ENCODE data around the gene PTGDR2.

Gene PTGDR2

DNA sequence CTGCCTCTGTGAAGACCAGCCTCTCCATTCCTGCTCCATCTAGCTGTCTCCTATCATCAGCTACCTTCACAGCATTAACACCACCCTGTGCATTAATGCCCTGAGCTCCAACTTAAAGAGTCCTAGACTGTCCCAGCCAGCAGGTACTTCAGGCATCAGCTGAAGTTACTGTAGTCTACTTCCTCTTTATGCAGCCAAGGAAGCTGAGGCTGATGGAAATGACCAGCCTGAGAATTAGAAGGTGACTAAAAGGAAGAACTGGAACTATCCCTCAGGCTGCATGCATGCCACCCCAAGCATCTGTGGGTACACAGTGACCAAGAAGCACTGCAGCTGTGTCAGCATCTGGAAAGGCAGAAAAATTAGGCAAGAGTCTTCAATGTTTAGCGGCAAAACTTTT lies 42.4 kb downstream of the PTGDR2 start:
- TF ChIP-seq CTCF (IDR thresholded peaks at IDR 0.05; ENCODE audit: low read depth, low read length), result no peak
- no peak for TF ChIP-seq EZH2phosphoT487 (IDR thresholded peaks at IDR 0.05; ENCODE audit: low read depth)
- Histone ChIP-seq H3K79me2 (ENCODE audit: low read length) (no peaks in the 10 kb centered on the region), H4K20me1 (ENCODE audit: insufficient read depth, low read length) (no peaks in the 10 kb centered on the region), H3K4me1 (ENCODE audit: low read length) (no peaks in the 10 kb centered on the region; the same call in 1 of the 2 replicates), H3K27me3 (ENCODE audit: low read depth, low read length) (peaks cover 3% of the 10 kb centered on the region; the same call in 1 of the 2 replicates), H3K9me3 (ENCODE audit: insufficient read depth, low read length) (peaks cover 12% of the 10 kb centered on the region; the same call in 1 of the 2 replicates), H3K36me3 (replicated peaks; ENCODE audit: low read depth, low read length) (no peaks in the 10 kb centered on the region), H3K9ac (ENCODE audit: low read length) (no peak overlapping the region), H3K27ac (ENCODE audit: low read length) (no peak overlapping the region), H3K4me3 (ENCODE audit: low read length) (no peak overlapping the region), H2AFZ (ENCODE audit: low read depth, low read length) (no peak overlapping the region), H3K4me2 (ENCODE audit: low read length) (no peak overlapping the region)

DNA sequence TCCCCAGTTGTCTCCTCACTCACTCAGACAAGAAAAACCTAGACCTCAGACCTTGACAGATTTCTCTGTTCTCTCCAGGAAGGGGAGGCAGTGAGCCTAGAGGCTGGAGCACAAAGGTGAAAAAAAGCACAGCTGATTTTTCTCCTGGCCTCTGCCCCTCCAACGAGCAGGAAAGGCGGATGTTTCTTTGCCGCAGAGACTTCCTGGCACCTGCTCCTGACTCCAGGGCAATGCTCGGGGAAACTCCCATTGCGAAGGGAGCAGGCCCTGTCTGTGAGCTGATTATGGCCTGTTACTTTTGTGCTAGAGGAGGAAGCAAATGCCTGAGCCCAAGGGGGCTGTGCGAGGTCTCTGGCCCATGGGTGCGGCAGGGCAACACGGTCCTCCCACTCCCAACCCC lies 45.2 kb downstream of the PTGDR2 start:
- Histone ChIP-seq H3K9ac (ENCODE audit: low read length) (no peak overlapping the region), H3K79me2 (ENCODE audit: low read length) (no peaks in the 10 kb centered on the region), H4K20me1 (ENCODE audit: insufficient read depth, low read length) (no peaks in the 10 kb centered on the region), H3K36me3 (replicated peaks; ENCODE audit: low read depth, low read length) (no peaks in the 10 kb centered on the region), H3K4me3 (ENCODE audit: low read length) (no peak overlapping the region), H3K4me2 (ENCODE audit: low read length) (no peak overlapping the region), H3K4me1 (ENCODE audit: low read length) (no peaks in the 10 kb centered on the region; the same call in 1 of the 2 replicates), H3K27ac (ENCODE audit: low read length) (no peak overlapping the region), H2AFZ (ENCODE audit: low read depth, low read length) (no peak overlapping the region), H3K27me3 (ENCODE audit: low read depth, low read length) (no peaks in the 10 kb centered on the region), H3K9me3 (ENCODE audit: insufficient read depth, low read length) (peaks cover 5% of the 10 kb centered on the region; the same call in 1 of the 2 replicates)
- TF ChIP-seq EZH2phosphoT487 (IDR thresholded peaks at IDR 0.05; ENCODE audit: low read depth), result no peak
- no peak for TF ChIP-seq CTCF (IDR thresholded peaks at IDR 0.05; ENCODE audit: low read depth, low read length)

DNA sequence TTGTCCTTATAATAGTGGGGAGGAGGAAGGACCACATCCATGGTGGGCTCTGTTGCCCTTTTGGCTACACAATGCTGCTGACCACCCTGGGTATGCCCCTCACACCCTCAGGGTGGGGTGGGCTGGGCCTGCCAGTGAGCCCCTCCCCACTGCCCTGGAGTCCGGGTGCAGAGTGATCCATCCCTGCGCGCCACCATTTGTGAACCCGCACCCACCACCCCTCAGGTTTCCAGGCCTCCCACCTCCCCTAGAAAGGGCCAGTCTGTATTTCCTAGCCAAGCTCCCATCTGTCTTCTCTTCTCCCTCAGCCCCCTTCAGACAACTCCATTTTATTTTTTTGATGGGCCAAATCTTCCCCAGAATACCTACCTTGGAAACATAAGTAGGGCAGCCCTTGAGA lies 45.6 kb downstream of the PTGDR2 start:
- Histone ChIP-seq H2AFZ (ENCODE audit: low read depth, low read length) (no peak overlapping the region), H3K4me3 (ENCODE audit: low read length) (no peak overlapping the region), H3K27me3 (ENCODE audit: low read depth, low read length) (no peaks in the 10 kb centered on the region), H3K4me2 (ENCODE audit: low read length) (no peak overlapping the region), H3K4me1 (ENCODE audit: low read length) (no peaks in the 10 kb centered on the region; the same call in 1 of the 2 replicates), H4K20me1 (ENCODE audit: insufficient read depth, low read length) (no peaks in the 10 kb centered on the region), H3K9me3 (ENCODE audit: insufficient read depth, low read length) (peaks cover 5% of the 10 kb centered on the region; the same call in 1 of the 2 replicates), H3K36me3 (replicated peaks; ENCODE audit: low read depth, low read length) (no peaks in the 10 kb centered on the region), H3K9ac (ENCODE audit: low read length) (no peak overlapping the region), H3K79me2 (ENCODE audit: low read length) (no peaks in the 10 kb centered on the region), H3K27ac (ENCODE audit: low read length) (no peak overlapping the region)
- TF ChIP-seq CTCF (IDR thresholded peaks at IDR 0.05; ENCODE audit: low read depth, low read length) (no peak), EZH2phosphoT487 (IDR thresholded peaks at IDR 0.05; ENCODE audit: low read depth) (no peak)

DNA sequence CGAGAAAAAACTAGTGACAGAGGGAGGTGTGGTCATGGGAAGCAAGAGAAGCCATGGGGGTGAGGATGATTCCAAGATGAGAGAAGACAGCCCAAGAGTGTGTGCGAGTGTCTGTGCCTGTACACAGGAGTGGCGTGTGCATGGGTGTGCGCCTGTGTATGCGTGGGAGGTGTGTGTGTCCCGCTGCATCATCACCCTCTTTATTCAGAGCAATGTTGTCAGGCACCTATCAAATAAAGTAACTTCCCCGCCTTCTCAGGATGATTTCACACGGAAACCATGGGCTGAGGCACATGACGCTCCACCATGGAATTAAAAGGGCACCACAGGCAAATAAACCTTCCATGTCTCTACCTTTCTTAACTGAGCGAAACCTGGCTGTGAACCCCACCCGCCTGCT lies 46.1 kb downstream of the PTGDR2 start:
- Histone ChIP-seq H4K20me1 (ENCODE audit: insufficient read depth, low read length) (no peaks in the 10 kb centered on the region), H3K27ac (ENCODE audit: low read length) (no peak overlapping the region), H3K9me3 (ENCODE audit: insufficient read depth, low read length) (peaks cover 5% of the 10 kb centered on the region; the same call in 1 of the 2 replicates), H2AFZ (ENCODE audit: low read depth, low read length) (no peak overlapping the region), H3K4me2 (ENCODE audit: low read length) (no peak overlapping the region), H3K36me3 (replicated peaks; ENCODE audit: low read depth, low read length) (no peaks in the 10 kb centered on the region), H3K27me3 (ENCODE audit: low read depth, low read length) (no peaks in the 10 kb centered on the region), H3K79me2 (ENCODE audit: low read length) (no peaks in the 10 kb centered on the region), H3K4me3 (ENCODE audit: low read length) (no peak overlapping the region), H3K4me1 (ENCODE audit: low read length) (no peaks in the 10 kb centered on the region; the same call in 1 of the 2 replicates), H3K9ac (ENCODE audit: low read length) (no peak overlapping the region)
- TF ChIP-seq EZH2phosphoT487 (IDR thresholded peaks at IDR 0.05; ENCODE audit: low read depth), result no peak
- TF ChIP-seq CTCF (IDR thresholded peaks at IDR 0.05; ENCODE audit: low read depth, low read length), result no peak

All from OCI-LY3 (cell line).